Retinal pigment epithelial cell (primary cell): Measurements from ENCODE around the gene GPR35.
"Not testable (repeated sequence)": the region's sequence is repeated elsewhere in the genome, so short reads cannot be mapped to it uniquely, and the experiment has no call there.

Experiments
- DNase-seq: peaks from one replicate; pipeline ENCODE4 v3.0.0-alpha.2; 2010; ENCODE audit warnings: low read depth
- H3K4me3 ChIP-seq: 2 replicates; pipeline ENCODE4 v1.5.1; 2011; ENCODE audit warnings: mild to moderate bottlenecking, low read length, control low read depth, moderate library complexity
- TF ChIP-seq, protein P1 (sequence below): conservative IDR thresholded peaks from 2 replicates; pipeline ENCODE4 v1.5.1; 2011; ENCODE audit warnings: low read depth, low read length, control low read depth, inconsistent platforms

The GPR35 gene

GRCh38 chr2:240670402-240670801 lies 45.1 kb downstream of the GPR35 start:
- no peak for DNase-seq
- H3K4me3 ChIP-seq = no peak overlapping the region
- TF ChIP-seq, protein P1, sequence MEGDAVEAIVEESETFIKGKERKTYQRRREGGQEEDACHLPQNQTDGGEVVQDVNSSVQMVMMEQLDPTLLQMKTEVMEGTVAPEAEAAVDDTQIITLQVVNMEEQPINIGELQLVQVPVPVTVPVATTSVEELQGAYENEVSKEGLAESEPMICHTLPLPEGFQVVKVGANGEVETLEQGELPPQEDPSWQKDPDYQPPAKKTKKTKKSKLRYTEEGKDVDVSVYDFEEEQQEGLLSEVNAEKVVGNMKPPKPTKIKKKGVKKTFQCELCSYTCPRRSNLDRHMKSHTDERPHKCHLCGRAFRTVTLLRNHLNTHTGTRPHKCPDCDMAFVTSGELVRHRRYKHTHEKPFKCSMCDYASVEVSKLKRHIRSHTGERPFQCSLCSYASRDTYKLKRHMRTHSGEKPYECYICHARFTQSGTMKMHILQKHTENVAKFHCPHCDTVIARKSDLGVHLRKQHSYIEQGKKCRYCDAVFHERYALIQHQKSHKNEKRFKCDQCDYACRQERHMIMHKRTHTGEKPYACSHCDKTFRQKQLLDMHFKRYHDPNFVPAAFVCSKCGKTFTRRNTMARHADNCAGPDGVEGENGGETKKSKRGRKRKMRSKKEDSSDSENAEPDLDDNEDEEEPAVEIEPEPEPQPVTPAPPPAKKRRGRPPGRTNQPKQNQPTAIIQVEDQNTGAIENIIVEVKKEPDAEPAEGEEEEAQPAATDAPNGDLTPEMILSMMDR = no peak

- no peak overlapping the region for H3K4me3 ChIP-seq
- TF ChIP-seq, protein P1 = no peak
- no peak for DNase-seq
Observed at GRCh38 chr2:240670950-240671349, 45.7 kb downstream of the GPR35 start.

DNA sequence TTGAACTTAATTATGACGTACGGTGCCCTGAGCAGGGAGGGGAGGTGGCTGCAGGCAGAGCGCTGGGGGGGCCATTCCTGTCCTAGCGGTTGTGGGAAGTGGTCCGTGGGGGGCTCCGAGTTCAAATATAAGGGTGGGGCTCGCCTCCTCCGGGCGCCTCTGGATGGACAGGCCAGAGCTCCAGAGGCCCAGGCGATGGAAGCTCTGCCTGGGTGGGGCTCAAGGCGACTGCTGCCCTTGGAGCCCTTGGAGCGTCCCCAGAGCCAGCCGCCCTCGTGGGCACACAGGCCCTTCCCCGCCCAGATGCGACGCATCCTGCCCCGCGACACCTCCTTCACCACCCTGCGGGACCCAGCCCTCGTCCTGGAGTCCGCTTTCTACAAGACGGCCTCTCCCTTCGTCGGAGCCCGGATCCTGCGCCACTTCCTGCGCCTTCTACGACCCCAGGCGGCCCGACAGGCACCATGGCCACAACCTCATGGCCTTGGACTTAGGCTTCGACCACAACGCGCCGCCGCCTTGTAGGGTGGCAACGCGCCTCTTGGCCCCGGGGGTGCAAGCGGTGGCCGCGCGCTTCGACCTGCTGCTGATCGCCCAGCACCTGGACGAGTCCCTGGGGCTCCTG lies 46.9 kb downstream of the GPR35 start:
- DNase-seq = no peak
- TF ChIP-seq, protein P1 = no peak
- no peak overlapping the region for H3K4me3 ChIP-seq

DNA sequence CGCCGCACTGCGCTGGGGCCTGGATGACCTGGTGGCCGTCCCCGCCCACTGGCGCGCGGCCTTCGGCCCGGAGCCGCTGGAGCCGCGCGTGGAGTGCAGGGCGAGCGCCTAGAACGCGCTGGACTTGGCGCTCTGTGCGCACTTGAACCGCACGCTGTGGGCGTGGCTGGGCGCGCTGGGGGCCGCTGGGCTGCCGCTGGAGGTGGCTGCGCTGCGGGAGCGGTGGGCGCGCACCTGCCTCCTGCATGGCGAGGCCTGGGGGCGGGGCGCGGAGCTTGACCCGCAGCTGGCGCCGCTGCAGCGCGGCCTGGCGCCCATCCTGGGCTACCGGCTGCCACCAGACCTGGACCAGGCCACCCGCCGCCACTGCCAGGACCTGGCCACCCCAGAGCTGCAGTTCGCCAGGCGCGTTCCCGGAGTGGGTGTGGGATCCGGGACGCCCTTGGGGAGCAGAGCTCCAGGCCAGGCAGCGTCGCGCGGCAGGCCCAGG lies 47.5 kb downstream of the GPR35 start:
- no peak for DNase-seq
- no peak overlapping the region for H3K4me3 ChIP-seq
- TF ChIP-seq, protein P1 = no peak

- not testable (repeated sequence) for H3K4me3 ChIP-seq, DNase-seq
Observed at GRCh38 chr2:240674461-240675184, 49.3 kb downstream of the GPR35 start.

GRCh38 chr2:240675345-240675744 lies 50.1 kb downstream of the GPR35 start:
- not testable (repeated sequence) for H3K4me3 ChIP-seq, DNase-seq

DNA sequence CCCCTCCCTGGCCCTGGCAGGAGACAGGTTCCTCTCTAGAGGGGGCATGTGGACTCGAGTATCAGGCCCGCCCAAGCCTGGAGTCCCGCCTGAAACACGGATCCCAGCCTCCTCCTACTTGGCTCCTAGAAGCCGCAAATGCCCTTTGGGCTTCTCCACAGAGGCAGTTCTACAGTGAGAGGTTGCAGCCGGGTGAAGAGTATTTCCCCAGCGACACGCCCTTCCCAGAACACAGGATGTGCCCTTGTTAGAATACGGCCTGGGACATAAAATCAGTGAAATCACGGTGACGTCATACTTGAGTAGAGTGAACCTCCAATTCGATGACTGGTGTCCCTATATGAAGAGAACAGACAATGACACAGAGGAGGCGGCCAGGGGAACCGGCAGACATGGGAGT lies 52.8 kb downstream of the GPR35 start:
- H3K4me3 ChIP-seq, DNase-seq: not testable (repeated sequence)

- H3K4me3 ChIP-seq, DNase-seq: not testable (repeated sequence)
Observed at GRCh38 chr2:240678909-240679308, 53.6 kb downstream of the GPR35 start.

GRCh38 chr2:240680185-240680584 lies 54.9 kb downstream of the GPR35 start:
- H3K4me3 ChIP-seq, DNase-seq: not testable (repeated sequence)
